Trophoblast cell (in vitro differentiated cells and primary cell): Measurements from ENCODE around the gene TMC2. TPM values are rescaled to one million over a fixed set of nuclear protein-coding genes. Genes with fewer than 3 reads are reported as not detected.
"Not testable (repeated sequence)": the region's sequence is repeated elsewhere in the genome, so short reads cannot be mapped to it uniquely, and the experiment has no call there.

Experiments
- DNase-seq, 2 donors: peaks; one replicate each; pipeline ENCODE4 v3.0.0-alpha.2; 2016
- H2AFZ ChIP-seq: 2 replicates; pipeline ENCODE4 v1.6.1; 2013; ENCODE audit warnings: low read length, moderate library complexity, mild to moderate bottlenecking; ENCODE audit not compliant: insufficient read depth, poor library complexity
- H2AK5ac ChIP-seq: 2 replicates; pipeline ENCODE4 v1.6.1; 2013; ENCODE audit warnings: mild to moderate bottlenecking, low read length
- H2BK120ac ChIP-seq: 2 replicates; pipeline ENCODE4 v1.6.1; 2013; ENCODE audit warnings: low read length, mild to moderate bottlenecking, moderate library complexity; ENCODE audit not compliant: insufficient read depth, poor library complexity
- H2BK12ac ChIP-seq: 2 replicates; pipeline ENCODE4 v1.6.1; 2013; ENCODE audit warnings: mild to moderate bottlenecking, low read length, moderate library complexity
- H2BK5ac ChIP-seq: 2 replicates; pipeline ENCODE4 v1.6.1; 2013; ENCODE audit warnings: low read length, low read depth, moderate library complexity, mild to moderate bottlenecking; ENCODE audit not compliant: poor library complexity
- H3K14ac ChIP-seq: 2 replicates; pipeline ENCODE4 v1.6.1; 2013; ENCODE audit warnings: mild to moderate bottlenecking, low read length
- H3K18ac ChIP-seq: 2 replicates; pipeline ENCODE4 v1.6.1; 2013; ENCODE audit warnings: mild to moderate bottlenecking, low read length
- H3K23ac ChIP-seq: 2 replicates; pipeline ENCODE4 v1.6.1; 2013; ENCODE audit warnings: low read length
- H3K27ac ChIP-seq: 2 replicates; pipeline ENCODE4 v1.5.1; 2013; ENCODE audit warnings: low read depth, mild to moderate bottlenecking, inconsistent platforms, low read length, moderate library complexity
- H3K27me3 ChIP-seq: 2 replicates; pipeline ENCODE4 v1.6.1; 2013; ENCODE audit warnings: inconsistent platforms, mild to moderate bottlenecking, low read length, moderate library complexity; ENCODE audit not compliant: insufficient read depth
- H3K36me3 ChIP-seq, 2 experiments: 1 replicate in 1 of 2; 2 replicates in 1 of 2; pipeline ENCODE4 v1.6.1; 2013; ENCODE audit warnings: low read length in 2 of 2, mild to moderate bottlenecking in 2 of 2, moderate library complexity in 1 of 2; ENCODE audit not compliant: insufficient read depth in 2 of 2, control insufficient read depth in 1 of 2
- H3K4ac ChIP-seq: 2 replicates; pipeline ENCODE4 v1.6.1; 2013; ENCODE audit warnings: low read depth, mild to moderate bottlenecking, low read length, moderate library complexity
- H3K4me1 ChIP-seq, 2 experiments: 1 replicate in 1 of 2; 2 replicates in 1 of 2; pipeline ENCODE4 v1.6.1; 2013; ENCODE audit warnings: low read length in 2 of 2, mild to moderate bottlenecking in 2 of 2, moderate library complexity in 1 of 2; ENCODE audit not compliant: insufficient read depth in 2 of 2, control insufficient read depth in 1 of 2
- H3K4me2 ChIP-seq: 2 replicates; pipeline ENCODE4 v1.6.1; 2013; ENCODE audit warnings: inconsistent platforms, mild to moderate bottlenecking, low read length, moderate library complexity
- H3K4me3 ChIP-seq: 2 replicates; pipeline ENCODE4 v1.5.1; 2013; ENCODE audit warnings: mild to moderate bottlenecking, low read depth, low read length, inconsistent platforms
- H3K79me1 ChIP-seq: one replicate; pipeline ENCODE4 v1.6.1; 2013; ENCODE audit warnings: low read length
- H3K79me2 ChIP-seq: 2 replicates; pipeline ENCODE4 v1.6.1; 2013; ENCODE audit warnings: low read length, mild to moderate bottlenecking; ENCODE audit not compliant: control insufficient read depth, insufficient read depth, poor library complexity
- H3K9ac ChIP-seq: 2 replicates; pipeline ENCODE4 v1.6.1; 2013; ENCODE audit warnings: mild to moderate bottlenecking, low read length
- H3K9me3 ChIP-seq: 2 replicates; pipeline ENCODE4 v1.6.1; 2013; ENCODE audit warnings: low read depth, mild to moderate bottlenecking, control low read depth, inconsistent platforms, low read length; ENCODE audit not compliant: insufficient read depth
- H4K12ac ChIP-seq: 2 replicates; pipeline ENCODE4 v1.6.1; 2013; ENCODE audit warnings: low read depth, mild to moderate bottlenecking, low read length, moderate library complexity
- H4K8ac ChIP-seq: 2 replicates; pipeline ENCODE4 v1.6.1; 2013; ENCODE audit warnings: low read depth, mild to moderate bottlenecking, low read length, moderate library complexity
- H4K91ac ChIP-seq: one replicate; pipeline ENCODE4 v1.6.1; 2013; ENCODE audit warnings: low read depth, mild to moderate bottlenecking, low read length, moderate library complexity
- WGBS: extraction: QIAGEN DNeasy Blood & Tissue Kit; methylation state at CpG from one replicate; pipeline ENCODE4 v1.1.7; 2013; ENCODE audit warnings: missing lambda C conversion rate; ENCODE audit not compliant: insufficient read length, insufficient coverage; ENCODE audit errors: extremely low coverage; 5-methylcytosine and 5-hydroxymethylcytosine counted together
- polyA plus RNA-seq: library from polyadenylated mRNA; stranded (reverse); fragments of 200-250 nt; gene quantifications from 2 replicates; pipeline ENCODE4 v1.2.3, GENCODE V29; 2013

Gene TMC2
- polyA plus RNA-seq, result not detected in 2 replicates

- Histone ChIP-seq H4K12ac (no peak within 1 kb of the TSS), H2AK5ac (no peak within 1 kb of the TSS), H3K23ac (no peak within 1 kb of the TSS), H3K79me2 (no peaks in the 10 kb centered on the region), H3K4me1 (no peaks in the 10 kb centered on the region), H3K9ac (no peak within 1 kb of the TSS), H3K4ac (no peak within 1 kb of the TSS), H4K8ac (no peak within 1 kb of the TSS), H3K27me3 (no peaks in the 10 kb centered on the region), H3K14ac (no peak within 1 kb of the TSS), H3K36me3 (no peaks in the 10 kb centered on the region), H2BK12ac (no peak within 1 kb of the TSS), H2BK5ac (no peak within 1 kb of the TSS), H3K27ac (no peak within 1 kb of the TSS), H2AFZ (no peak within 1 kb of the TSS), H3K79me1 (no peaks in the 10 kb centered on the region), H4K91ac (no peak within 1 kb of the TSS), H3K4me2 (no peak within 1 kb of the TSS), H3K18ac (no peak within 1 kb of the TSS), H3K4me3 (no peak within 1 kb of the TSS), H2BK120ac (no peak within 1 kb of the TSS), H3K9me3 (no peaks in the 10 kb centered on the region)
- no CpG with 5 or more reads among the region's 13 CpGs for WGBS
- DNase-seq, result no peak
Measured at GRCh38 chr20:2536560-2536986, at the start of gene TMC2. Gene TMC2 (plus strand): TSS chr20:2536573. CDS start chr20:2536622, 49 bp downstream.

- H2BK120ac ChIP-seq, H3K9ac ChIP-seq, H2AK5ac ChIP-seq, DNase-seq, H2BK5ac ChIP-seq, H4K12ac ChIP-seq, H4K91ac ChIP-seq, H3K4me3 ChIP-seq, H3K27ac ChIP-seq, H2AFZ ChIP-seq, H3K36me3 ChIP-seq, H3K9me3 ChIP-seq, H3K23ac ChIP-seq, H3K79me1 ChIP-seq, H2BK12ac ChIP-seq, H3K4me1 ChIP-seq, H3K27me3 ChIP-seq, H3K4ac ChIP-seq, H3K14ac ChIP-seq, H3K79me2 ChIP-seq, H3K4me2 ChIP-seq, H3K18ac ChIP-seq, H4K8ac ChIP-seq: not testable (repeated sequence)
- WGBS, result no CpG with 5 or more reads among the region's 2 CpGs
Measured at GRCh38 chr20:2502808-2503384, 33.5 kb upstream of the TMC2 start.

GRCh38 chr20:2504803-2505202 is 31.6 kb upstream of the TMC2 start:
- not testable (repeated sequence) for H3K14ac ChIP-seq, H2BK5ac ChIP-seq, H3K27me3 ChIP-seq, H3K23ac ChIP-seq, H3K4me1 ChIP-seq, H3K79me1 ChIP-seq, H3K36me3 ChIP-seq, H3K79me2 ChIP-seq, DNase-seq, H3K9ac ChIP-seq, H3K4ac ChIP-seq, H2BK12ac ChIP-seq, H2AK5ac ChIP-seq, H2BK120ac ChIP-seq, H3K4me3 ChIP-seq, H3K4me2 ChIP-seq, H4K12ac ChIP-seq, H3K18ac ChIP-seq, H3K27ac ChIP-seq, H4K8ac ChIP-seq, H3K9me3 ChIP-seq, H2AFZ ChIP-seq, H4K91ac ChIP-seq
- no CpG with 5 or more reads among the region's 2 CpGs for WGBS

GRCh38 chr20:2506426-2506825 is 29.9 kb upstream of the TMC2 start:
- not testable (repeated sequence) for H2AK5ac ChIP-seq, H4K12ac ChIP-seq, DNase-seq, H2BK12ac ChIP-seq, H2BK120ac ChIP-seq, H3K4ac ChIP-seq, H3K23ac ChIP-seq, H3K27ac ChIP-seq, H3K4me1 ChIP-seq, H2BK5ac ChIP-seq, H4K91ac ChIP-seq, H4K8ac ChIP-seq, H3K79me1 ChIP-seq, H2AFZ ChIP-seq, H3K9me3 ChIP-seq, H3K4me3 ChIP-seq, H3K14ac ChIP-seq, H3K4me2 ChIP-seq, H3K36me3 ChIP-seq, H3K27me3 ChIP-seq, H3K18ac ChIP-seq, H3K9ac ChIP-seq, H3K79me2 ChIP-seq
- WGBS, result no CpG with 5 or more reads among the region's 5 CpGs
